ENCODE results near the gene TAF9.
A peak's percentile ranks its signal among the peaks of the same experiment; 100 is the strongest.
"Not testable (repeated sequence)": the region's sequence is repeated elsewhere in the genome, so short reads cannot be mapped to it uniquely, and the experiment has no call there.

Gene TAF9

GRCh38 chr5:69335341-69335935 is 33.9 kb downstream of the TAF9 start:
- no peak for DNase-seq (ENCODE audit: low read depth)

DNA sequence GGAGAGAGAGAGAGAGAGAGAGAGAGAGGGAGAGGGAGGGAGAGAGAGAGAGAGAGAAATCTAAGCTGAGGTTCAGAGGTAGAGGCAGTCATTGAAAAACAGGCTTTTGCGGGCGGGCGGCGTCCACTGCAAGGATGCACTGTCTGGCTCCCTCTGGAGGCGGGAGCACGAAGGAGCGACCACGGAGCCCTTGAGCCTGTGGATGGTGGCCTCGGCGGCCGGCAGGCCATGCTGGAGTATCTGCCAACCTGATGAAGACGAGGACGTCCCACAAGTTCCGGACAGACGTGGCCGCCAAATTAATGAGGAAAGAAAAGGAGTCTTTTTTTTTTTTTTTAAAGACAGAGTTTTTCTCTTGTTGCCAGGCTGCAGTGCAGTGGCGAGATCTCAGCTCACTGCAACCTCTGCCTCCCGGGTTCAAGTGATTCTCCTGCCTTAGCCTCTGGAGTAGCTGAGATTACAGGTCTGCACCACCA is 34.5 kb downstream of the TAF9 start:
- peak; percentile 69 for DNase-seq (ENCODE audit: low read depth)

- not testable (repeated sequence) for DNase-seq (ENCODE audit: low read depth)
Measured at GRCh38 chr5:69333668-69334315, 35.5 kb downstream of the TAF9 start.

DNA sequence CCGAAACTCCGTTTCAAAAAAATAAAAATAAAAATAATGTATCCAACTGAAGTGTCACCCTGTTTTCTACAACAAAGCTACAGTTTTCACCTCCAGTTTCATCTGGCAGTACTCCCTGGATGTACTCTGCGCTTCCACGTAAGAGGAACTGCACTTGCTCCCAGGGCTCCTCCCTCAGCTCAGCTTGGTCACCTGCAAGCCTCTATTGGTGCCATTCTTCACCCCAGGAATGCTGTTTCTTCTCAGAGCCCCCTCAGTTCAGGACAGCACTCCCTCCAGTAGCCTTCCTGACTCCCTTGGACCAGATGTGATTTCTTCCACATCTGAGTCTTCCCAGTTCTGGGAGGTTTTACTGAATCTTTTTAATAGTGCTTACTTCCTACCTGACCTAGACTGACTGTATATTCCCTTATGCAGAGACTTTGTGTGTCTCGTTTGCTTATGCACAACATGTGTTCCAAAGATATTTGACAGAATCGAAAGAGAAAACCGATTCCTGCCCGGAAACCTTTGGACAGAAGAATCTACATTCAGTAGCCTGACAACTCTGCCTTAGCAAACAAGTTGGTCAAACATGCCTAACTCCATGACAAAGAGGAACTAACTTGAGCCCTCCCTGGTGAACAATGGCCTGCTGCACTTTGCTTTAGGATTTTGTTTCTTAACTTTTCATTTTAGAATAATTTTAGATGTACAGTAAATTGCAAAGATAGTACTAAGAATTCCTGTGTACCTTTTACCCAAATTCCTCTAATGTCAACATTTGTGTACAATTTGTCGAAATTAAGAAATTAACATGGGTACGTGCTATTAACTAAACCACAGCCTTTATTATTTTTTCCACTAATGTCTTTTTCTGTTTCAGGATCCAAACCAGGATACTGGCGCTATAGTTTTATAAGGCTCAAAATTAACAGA is 37.5 kb downstream of the TAF9 start:
- DNase-seq (ENCODE audit: low read depth) = no peak

- DNase-seq (ENCODE audit: low read depth) = no peak
Measured at GRCh38 chr5:69329905-69330489, 39.3 kb downstream of the TAF9 start.

DNA sequence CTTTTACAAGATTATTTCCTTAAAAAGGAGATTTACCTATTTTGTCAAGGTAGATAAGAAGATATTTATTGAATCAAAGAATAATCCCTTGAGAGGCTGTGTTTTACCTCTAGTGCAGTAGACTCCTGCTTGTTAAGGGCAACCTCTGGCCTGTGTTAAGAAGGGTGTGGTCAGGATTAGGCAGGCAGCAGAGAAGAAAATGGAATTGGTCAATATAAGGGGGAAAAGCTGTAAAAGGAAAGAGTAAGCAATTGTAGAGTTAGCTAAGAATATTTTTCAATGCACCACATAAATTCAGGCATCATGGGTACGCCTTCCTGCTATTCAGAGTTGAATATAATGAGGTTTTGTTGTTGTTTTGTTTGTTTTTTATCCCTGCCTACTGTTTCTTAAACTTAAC is 43.0 kb downstream of the TAF9 start:
- DNase-seq (ENCODE audit: low read depth) = no peak

DNA sequence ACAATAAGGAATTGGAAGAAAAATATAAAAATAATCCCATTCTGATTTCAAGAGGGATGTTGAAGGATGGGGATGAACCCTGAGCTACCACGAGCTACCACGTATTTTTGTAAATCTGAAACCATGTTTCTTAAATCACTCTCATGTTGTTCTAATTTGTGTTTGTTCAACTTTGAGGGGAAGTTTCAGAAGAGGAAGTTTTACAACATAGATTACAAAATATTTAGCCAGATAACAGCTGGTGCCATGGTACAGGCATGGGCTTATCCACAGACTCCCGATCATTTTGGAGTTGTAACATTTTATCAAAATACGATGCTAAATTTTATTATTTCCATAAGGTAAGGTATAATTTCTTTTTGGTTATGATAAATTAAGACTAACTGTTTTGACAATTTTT is 51.9 kb downstream of the TAF9 start:
- no peak for DNase-seq (ENCODE audit: low read depth)

- no peak for DNase-seq (ENCODE audit: low read depth)
Measured at GRCh38 chr5:69315972-69316371, 53.3 kb downstream of the TAF9 start.

All from activated T-cell treated with anti-CD3 and anti-CD28 coated beads for 48 hours (primary cell).